Measurements from ENCODE around the gene CDC40. TPM values are rescaled to one million over a fixed set of nuclear protein-coding genes. Genes with fewer than 3 reads are reported as not detected.
"Not testable (repeated sequence)": the region's sequence is repeated elsewhere in the genome, so short reads cannot be mapped to it uniquely, and the experiment has no call there.

The CDC40 gene
- polyA plus RNA-seq, 12 donors = 14.3 to 48.7 (median 17.5) TPM; not detected in 1

DNA sequence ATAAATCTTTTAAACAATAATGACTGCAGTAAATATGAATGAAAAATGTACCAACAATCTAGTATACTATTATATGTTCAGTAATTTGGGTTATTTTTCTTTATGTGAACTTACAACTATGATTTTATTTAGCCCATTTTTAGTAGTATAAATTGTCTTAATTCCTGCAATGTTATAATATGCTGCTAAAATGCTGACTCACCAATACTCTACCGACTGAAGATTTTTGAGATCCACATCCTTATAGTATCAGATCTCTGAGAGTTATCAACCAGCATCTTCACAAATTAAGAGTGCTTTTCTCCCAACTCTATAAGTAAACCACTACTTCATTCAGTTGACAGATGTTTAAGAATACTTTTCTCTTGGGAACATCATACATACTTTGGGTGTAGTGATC lies 16.6 kb downstream of the CDC40 start:
- DNase-seq = no peak

DNA sequence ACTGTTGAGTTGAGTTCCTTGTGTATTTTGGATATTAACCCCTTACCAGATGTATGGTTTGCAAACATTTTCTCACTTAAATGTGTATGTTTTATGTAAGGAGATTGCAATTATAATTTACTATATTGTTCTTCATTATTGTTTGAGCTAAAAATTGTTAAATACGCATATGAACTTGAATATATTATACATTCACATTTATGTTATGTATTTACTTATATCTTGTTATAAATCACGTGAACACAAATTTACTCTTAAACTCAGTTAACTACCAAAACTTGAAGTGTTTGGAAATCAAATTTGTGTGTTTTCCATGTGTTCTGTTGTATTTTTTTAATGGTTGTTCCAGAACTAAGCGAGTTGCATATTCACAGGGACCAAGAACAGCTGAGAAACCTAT lies 18.3 kb downstream of the CDC40 start:
- DNase-seq = no peak

DNA sequence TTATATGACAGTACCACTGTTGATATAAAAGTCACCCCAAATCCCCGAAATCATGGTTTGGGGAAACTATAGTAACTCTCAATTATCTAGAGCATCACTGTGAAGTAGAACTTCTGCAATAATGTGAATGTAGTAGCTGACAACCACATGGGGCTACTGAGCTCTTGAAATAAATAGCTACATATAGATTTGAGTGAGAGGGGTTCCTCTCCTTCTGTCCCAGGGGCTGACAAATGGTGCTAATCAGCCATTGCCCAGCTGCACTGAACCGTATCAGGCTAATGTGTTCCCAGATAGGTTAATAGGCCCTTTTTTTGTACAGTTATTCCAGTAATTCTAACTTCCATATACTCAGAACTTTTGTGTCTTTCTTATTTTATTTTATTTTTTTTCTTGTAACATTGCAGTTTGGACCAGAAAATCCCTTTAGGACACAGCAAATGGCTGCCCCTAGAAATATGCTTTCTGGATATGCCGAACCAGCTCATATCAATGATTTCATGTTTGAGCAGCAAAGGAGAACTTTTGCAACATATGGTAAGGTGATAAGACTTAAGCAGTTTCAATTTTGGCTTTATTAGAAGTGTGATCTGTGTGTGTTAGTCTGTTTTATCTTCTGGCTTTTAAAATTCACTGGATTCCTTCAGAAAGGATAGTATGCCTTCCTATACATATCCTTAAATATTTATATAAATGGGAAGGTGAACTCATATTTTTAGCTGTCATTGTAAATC lies 21.1 kb downstream of the CDC40 start:
- DNase-seq = no peak

DNA sequence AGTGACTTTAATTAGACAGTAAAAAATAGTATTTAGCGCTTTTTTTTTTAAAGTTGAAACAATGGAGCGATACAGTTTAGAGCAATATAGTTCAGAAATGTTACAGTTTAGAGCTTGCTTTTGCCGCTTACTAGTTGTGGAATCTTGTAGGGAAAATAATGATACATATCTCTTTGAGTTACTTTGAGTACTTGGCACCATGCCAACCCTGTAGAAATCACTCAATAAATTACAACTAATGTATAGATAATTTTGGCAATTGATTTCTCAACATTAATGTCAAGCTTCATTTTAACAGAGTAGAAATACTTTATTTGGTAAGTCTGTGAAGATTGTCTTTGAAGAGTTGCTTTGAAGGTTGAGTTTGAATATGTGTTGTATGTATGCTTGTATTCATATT lies 27.4 kb downstream of the CDC40 start:
- no peak for DNase-seq

DNA sequence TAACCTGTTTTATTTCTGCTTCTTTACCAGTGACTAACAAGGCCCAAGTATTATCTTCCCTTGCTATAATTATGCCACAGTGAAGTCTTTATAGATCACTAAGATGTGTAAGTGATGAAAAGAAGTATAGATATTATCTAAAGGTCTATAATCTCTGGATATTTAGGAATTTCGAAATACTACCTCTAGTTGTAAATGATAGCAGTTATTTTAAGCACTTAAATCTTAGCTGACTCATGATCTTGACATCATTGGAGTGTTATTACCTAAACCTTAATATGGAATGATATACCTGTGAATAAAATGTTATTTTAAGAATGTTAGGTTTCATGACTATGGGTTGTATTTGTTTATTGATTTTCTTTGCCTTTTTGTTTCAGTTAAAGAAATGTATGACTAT lies 31.5 kb downstream of the CDC40 start:
- DNase-seq = no peak

DNA sequence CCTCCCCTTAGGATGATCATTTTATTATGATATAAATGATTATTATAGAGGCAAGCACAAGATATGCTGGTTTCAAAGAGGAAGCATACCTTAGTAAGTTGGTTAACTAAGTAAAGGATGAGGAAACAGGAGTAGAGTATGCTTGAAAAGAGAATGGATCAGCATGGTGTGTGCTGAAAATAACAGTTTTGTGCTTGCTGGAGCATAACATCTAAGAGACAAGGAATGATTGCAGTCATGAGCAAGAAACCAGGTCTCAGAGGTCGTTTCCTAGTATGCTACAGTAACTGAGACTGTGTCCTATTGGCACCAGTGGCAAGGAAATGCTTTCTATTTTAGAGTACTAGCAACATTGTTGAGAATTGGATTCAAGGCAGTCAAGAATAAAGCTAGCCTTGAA lies 34.1 kb downstream of the CDC40 start:
- DNase-seq = no peak

DNA sequence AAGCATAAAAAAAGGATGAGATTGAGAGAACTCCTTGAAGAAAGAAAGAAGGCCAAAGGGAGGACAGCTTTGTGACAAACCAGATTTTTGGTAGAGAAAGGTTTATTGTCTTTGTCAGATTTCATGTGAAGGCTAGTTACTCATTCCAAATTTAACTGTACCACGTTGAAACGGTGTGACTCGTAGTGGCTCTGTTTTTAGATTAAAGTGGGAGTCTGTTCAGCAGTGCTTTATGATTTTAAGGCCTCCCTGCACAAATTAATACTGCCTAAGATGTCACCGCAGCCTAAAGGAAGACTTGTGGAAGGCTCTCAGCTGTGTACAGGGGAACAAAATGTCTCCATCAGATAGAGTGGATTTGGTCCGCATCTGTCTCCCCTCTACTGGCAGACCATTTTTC lies 35.9 kb downstream of the CDC40 start:
- DNase-seq = no peak

DNA sequence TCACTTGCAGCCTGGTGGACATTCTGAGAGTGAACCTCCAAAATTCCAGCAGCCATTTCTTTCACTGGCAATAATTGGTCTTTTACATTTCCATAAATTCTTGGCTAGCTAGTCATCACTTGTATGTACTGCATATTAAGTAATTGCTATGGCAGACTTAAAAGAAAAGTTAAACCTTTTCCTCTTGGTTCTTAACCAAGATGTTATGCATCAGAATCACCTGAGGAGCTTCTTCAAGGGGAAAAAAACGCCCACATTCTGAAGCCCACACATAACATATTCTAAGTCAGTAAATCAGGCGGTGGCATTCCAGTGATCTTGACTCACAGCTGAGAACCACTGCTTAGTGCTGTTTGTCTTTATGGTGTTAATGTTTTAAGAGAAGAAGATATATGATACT lies 37.0 kb downstream of the CDC40 start:
- DNase-seq = no peak

DNA sequence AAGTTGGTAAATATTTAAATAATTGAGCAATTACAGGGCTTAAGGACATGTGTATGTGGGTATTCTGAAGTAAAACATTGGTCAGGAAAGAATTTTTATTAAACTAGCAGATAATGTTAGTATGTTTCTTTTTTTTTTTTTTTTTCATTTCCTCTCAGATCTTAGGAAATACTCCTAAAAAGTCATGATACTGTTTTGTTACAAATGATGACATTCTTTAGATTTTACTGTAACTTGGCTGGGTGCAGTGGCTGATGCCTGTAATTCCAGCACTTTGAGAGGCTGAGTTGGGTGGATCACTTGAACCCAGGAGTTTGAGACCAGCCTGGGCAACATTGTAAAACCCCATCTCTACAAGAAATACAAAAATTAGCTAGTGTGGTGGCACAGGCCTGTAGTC lies 41.5 kb downstream of the CDC40 start:
- no peak for DNase-seq

DNA sequence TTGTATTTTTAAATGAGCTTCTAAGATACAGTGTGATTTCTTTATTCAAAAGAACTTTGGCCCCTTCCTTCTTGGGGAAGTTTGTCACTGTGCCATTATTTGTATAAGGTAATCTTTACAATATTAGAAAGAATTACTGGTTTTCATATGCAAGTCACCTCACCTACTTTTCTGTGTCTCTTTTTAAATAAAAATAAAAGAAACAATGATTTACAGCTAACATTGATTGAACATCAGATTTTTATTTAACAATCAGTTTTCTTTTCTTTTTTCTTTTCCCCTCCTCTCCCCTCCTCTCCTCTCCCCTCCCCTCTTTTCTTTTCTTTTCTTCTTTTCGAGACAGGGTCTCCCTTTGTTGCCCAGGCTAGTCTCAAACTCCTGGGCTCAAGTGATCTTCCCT lies 46.0 kb downstream of the CDC40 start:
- DNase-seq = no peak

DNA sequence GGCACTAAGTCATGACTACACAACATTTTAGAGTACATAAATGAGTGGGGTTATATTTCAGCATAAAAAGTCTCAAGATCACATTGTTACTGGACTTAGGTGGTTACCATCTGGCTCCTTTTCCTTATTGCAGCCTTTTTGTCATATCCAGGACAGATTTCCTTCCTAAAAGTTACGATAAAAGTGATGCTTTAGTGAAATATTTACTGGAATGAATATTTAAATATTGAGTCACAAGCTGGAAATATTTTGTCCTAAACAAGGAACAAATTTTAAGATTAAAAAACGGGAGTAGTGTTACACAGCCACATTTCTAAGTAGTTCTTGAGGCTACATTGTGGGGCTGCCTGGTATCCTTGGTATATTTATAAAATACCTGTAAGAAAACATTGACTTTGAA lies 52.2 kb downstream of the CDC40 start:
- DNase-seq = no peak

DNA sequence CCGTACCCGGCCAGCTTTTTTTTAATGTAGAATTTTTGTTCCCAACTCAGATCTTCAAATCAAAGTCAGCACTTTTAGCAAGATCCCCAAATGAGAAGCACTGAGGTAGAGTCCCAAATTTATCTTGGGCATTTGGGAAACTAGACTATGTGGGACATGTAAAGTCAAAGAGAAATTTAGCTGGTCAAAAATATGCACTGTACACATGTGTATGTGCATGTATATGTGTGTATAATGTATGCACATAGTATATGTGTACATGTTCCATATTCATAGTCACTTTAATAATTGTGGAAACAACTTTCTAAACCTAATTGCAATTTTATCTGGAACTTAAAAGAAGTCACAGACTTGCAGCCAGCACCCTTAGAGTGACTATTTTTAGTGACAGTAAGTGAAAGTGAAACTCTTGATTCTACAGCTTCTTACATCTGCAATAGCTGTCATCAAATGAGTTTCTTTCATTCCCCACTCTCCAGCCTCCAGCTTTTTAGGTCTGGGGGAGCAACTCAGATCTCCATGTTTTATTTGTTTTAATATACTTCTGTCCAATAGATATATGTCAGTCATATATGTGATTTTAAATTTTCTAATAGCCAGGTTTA lies 53.6 kb downstream of the CDC40 start:
- DNase-seq = no peak

DNA sequence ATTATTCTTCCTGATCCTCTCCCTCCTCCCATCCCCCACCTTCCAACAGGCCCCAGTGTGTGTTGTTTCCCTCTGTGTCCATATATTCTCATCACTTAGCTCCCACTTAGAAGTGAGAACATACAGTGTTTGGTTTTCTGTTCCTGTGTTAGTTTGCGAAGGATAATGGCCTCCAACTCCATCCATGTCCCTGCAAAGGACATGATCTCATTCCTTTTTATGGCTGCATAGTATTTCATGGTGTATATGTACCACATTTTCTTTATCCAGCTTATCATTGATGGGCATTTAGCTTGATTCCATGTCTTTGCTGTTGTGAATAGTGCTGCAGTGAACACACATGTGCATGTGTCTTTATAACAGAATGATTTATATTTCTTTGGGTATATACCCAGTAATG lies 55.8 kb downstream of the CDC40 start:
- not testable (repeated sequence) for DNase-seq

DNA sequence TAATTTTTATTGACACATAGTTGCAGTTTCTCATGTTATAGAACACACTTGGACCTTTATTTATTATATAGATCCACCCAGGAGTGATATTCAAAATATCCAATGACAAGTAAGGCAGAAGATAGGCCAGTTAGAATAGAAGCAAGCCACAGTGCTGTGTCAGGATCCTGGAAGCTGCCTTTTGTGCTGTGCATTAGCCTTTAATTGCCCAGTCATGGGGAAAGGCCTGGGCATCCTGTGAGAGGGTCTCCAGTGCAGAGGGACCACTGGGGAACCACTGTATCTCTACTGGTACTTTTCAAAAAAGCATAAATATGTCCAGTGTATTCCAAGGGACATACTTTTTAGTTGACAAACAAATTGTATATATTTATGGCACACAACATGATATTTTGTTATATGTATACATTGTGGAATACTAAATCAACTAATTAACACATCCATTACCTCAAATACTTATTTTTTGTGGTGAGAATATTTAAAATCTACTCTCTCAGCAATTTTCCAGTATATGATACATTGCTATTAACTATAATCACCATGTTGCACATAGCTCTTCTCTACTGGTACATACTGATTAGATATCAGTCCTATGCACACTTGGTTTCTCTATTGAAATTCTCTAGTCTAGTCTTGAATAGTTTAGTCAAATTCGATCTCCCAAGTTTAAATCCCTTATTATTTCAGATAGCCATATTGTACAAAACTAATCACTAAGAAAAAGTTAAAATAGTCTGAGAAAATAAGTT lies 59.5 kb downstream of the CDC40 start:
- no peak for DNase-seq

DNA sequence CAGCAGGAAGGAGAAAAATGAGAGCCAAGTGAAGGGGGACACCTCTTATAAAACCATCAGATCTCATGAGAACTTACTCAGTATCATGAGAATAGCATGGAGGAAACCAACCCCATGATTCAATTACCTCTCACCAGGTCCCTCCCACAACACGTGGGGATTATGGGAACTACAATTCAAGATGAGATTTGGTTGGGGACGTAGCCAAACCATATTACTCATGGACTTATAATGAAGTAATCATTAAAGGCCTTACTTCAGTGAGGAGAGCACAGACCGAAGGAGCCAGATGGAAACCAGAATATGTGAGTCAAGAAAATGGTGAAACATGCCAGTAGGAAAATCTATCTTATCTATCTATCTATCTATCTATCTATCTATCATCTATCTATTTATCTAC lies 64.4 kb downstream of the CDC40 start:
- DNase-seq = not testable (repeated sequence)

DNA sequence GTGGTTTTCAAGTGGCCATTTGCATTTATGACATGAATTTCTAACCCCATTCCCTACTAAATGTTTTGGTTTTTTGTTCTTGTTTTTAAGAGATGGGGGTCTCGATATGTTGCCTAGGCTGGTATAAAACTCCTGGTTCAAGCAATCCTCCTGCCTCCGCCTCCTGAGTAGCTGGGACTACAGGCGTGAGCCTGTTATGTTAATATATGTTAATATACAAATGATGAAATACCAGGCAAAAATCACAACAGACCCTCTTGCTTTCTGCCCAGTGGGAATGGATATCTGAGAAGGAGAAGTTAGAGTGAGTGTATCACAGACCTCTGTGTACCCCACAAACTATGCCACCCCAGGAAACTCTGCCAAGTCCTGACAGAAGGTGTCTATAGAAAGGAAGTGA lies 66.2 kb downstream of the CDC40 start:
- no peak for DNase-seq

DNA sequence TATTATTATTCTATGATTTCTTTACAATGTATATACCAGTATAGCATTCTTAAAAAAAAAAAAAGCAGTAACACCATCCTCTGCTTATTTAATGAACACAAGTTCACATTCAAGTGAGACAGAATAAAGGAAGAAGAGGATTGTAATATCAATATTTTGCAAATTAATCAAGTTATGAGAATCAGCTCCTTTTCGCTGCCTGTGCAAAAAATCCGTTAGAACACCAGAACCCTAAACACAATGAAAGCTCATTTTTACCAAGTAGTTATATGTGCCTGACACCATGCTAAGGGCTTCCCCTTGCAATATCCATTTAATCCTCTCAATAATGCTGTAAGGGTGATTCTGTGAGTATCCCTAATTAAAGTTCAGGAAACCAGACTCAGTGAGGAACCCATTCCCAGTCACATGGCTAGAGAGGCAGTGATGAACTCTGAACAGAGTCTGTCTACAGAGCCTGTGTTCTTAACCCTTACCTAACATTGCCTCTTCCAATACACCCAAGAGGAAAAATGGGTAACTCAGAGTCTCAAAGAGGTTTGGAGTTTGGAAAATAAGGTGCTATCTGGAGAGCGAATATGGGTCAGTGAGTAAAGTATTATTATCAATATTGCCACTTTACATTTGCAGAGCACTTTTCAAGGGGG lies 66.8 kb downstream of the CDC40 start:
- no peak for DNase-seq

DNA sequence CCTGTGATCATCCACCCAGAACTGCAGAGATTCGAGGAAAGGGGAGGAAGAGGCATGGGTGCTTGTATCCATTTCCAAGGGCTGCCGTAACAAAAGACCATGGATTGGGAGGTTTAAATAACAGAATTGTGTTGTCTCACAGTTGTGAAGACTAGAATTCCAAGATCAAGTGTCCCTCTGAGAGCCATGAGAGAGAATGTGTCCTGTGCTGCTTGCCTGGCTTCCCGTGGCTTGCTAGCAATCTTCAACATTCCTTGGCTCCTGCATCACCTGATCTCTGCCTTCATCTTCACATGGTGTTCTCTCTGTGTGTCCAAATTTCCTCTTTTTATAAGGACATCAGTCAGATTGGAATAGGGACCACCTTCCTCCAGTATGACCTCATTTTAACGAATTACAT lies 69.8 kb downstream of the CDC40 start:
- no peak for DNase-seq

DNA sequence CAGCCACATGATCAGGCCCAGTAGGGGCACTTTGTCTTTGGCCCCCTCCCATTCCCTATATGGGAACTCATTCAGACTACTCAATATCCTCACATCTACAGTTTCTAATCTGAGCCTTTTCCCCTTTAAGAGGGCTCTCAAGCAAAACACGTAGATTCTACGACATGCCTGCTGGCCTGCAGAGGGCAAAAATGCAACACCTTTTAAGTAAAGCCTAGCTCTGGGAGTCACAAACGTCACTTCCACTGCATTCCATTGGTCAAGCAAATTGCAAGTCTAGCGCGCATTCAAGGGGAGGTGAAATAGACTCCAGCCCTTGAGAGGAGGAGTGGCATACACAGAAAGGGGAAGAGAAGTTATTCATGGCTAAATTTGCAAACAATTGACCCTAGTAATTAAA lies 70.6 kb downstream of the CDC40 start:
- no peak for DNase-seq

DNA sequence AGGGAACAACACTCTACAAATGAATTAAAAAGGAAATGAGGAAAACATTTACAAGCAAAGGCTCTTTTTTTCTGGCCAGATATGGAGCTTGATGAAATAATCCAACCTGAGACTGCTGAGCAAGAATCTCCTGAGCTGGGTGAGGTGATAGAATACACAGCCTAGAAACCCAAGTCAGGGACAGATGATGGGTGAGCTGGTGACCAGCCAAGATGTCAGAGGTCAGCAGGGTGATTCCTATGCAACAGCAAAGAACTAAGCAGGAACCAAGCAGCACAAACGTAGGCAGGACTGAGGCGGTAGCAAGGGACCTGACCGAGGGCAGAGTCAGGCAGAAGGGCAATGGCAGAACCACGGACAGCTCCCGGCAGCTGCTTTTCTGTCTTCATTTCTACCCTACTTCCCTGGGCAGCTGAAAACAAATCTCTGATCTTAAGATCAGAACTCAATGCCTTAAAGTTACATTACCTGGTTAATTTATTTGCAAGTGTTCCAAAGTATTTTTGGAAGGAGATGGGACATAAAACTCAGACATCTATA lies 75.1 kb downstream of the CDC40 start:
- DNase-seq = peak; percentile 19

DNA sequence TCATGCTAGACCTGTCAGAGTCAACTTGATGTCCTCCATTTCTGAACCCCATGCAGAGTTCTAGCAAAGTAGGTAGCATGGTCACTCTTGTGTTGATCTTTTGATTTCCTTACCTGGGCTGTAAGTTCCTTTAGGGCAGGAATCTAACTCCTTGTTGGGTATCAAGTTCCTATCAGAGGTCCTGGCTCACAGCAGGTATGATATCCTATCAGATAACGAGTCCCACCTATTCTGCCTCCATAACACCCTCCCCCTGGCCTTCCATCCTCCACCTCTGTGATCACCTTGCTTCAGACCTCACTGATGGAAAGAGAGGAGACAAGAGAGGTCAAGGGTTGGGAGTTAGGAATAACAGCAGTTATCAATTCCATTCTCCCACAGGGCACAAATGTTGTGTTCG lies 76.1 kb downstream of the CDC40 start:
- no peak for DNase-seq

DNA sequence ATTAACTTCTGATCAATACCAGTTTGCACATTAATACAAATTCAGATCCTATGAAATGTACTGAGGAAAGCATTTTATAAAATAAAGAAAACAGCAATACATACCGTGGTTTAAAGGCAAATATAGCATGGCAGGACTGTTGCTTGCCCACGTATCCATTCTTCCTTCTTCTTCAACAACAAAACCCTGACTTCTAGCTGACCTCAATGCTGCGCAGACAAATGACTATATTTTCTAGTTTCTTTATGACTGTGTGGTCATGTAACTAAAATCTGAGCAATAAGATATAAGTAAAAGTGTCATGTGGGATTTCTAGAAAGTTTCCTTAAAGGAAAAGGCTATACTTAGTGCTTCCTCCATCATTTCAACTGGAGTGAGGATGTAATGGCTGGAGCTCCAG lies 85.0 kb downstream of the CDC40 start:
- DNase-seq = no peak

All from muscle of arm (tissue), 12 donors.